Neural cell (in vitro differentiated cells): ENCODE results near the gene NPS.

Source experiments
- EZH2 ChIP-seq: fragments of 200-600, 300-800 bp; shearing (Covaris generic), sonication (generic); IDR thresholded peaks from 2 replicates; pipeline ENCODE4 v1.6.1; 2014; ENCODE audit warnings: antibody characterized with exemption, low read length, borderline replicate concordance, mild to moderate bottlenecking; ENCODE audit not compliant: insufficient read depth, poor library complexity, severe bottlenecking
- POLR2AphosphoS5 ChIP-seq: IDR thresholded peaks from 2 replicates; pipeline ENCODE4 v1.6.1; 2012
- RAD21 ChIP-seq: fragments of 450-650 bp; conservative IDR thresholded peaks from 2 replicates; pipeline ENCODE4 v1.6.1; 2014; ENCODE audit warnings: antibody characterized with exemption, mild to moderate bottlenecking, moderate library complexity
- TAF1 ChIP-seq: IDR thresholded peaks from 2 replicates; pipeline ENCODE4 v1.6.1; 2012; ENCODE audit warnings: low read depth
- TF ChIP-seq, protein P1 (sequence below): fragments of 450-650 bp; IDR thresholded peaks from 2 replicates; pipeline ENCODE4 v1.5.1; 2014; ENCODE audit warnings: antibody characterized with exemption, mild to moderate bottlenecking, moderate library complexity; ENCODE audit not compliant: poor library complexity, severe bottlenecking

DNA sequence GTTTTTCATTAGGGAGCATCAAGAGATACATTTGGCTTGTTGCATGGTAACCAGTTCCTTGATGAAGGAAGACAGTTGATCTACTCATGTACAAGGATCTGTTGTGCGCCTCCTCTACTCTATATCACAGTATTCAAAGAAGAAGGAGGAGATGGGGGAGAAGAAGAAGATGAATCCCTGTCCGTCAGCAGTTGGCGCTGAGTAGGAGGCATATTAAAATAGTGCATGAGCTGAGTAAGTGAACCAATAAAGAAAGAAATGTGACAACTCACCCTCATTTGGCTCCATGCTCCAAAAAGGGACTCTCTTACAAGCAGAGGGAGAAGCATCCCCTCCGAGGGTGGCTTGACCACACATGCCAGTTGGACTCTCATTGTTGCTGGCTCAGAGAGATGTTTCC is 20.1 kb downstream of the NPS start:
- TF ChIP-seq RAD21 (no peak), POLR2AphosphoS5 (no peak), EZH2 (no peak), TAF1 (no peak)
- TF ChIP-seq, protein P1, sequence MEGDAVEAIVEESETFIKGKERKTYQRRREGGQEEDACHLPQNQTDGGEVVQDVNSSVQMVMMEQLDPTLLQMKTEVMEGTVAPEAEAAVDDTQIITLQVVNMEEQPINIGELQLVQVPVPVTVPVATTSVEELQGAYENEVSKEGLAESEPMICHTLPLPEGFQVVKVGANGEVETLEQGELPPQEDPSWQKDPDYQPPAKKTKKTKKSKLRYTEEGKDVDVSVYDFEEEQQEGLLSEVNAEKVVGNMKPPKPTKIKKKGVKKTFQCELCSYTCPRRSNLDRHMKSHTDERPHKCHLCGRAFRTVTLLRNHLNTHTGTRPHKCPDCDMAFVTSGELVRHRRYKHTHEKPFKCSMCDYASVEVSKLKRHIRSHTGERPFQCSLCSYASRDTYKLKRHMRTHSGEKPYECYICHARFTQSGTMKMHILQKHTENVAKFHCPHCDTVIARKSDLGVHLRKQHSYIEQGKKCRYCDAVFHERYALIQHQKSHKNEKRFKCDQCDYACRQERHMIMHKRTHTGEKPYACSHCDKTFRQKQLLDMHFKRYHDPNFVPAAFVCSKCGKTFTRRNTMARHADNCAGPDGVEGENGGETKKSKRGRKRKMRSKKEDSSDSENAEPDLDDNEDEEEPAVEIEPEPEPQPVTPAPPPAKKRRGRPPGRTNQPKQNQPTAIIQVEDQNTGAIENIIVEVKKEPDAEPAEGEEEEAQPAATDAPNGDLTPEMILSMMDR: no peak
